ENCODE results near the gene STUM.
A peak's percentile ranks its signal among the peaks of the same experiment; 100 is the strongest.

STUM gene

DNA sequence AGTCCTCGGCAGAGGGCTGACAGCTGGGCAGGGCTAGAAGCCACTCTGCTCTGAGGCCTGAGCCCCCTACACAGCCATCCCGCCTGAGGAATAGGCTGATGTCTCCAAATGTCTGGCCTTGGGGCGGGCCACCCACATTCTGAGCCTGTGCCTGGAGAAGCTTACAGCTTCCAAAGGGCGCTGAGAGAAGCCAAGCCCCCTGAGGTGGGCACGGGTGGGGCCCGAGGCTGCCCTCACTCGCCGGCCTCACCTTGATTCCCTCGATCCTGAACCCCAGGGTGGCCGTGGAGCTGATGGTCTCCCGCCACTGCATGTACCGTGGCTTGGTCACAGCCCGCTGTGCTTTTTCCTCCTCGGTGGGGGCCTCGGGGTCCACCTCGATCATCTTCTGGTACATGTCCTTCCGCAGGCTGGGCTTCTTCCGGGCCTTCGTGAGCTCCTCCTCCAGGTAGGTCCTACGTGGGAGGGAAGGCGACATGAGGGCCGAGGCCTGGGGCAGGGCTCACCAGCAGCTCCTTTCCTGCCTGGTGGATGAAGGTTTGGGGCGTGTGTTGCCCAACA is 93.2 kb downstream of the STUM start:
- H3K9me3 ChIP-seq (ENCODE audit: insufficient read depth, low read length), result no peaks in the 10 kb centered on the region
- peaks cover 13% of the 10 kb centered on the region for H3F3A ChIP-seq (ENCODE audit: insufficient read depth)
- no peak overlapping the region for H3K9ac ChIP-seq (ENCODE audit: low read length)
- no peak overlapping the region for H3K4me3 ChIP-seq (ENCODE audit: insufficient read depth, low read length, poor library complexity, severe bottlenecking)
- no peak overlapping the region for H2AFZ ChIP-seq (ENCODE audit: low read depth, low read length, severe bottlenecking)
- H4K20me1 ChIP-seq (ENCODE audit: low read depth, low read length), result no peaks in the 10 kb centered on the region
- H3K79me2 ChIP-seq (ENCODE audit: insufficient read depth, low read length), result no peaks in the 10 kb centered on the region
- H3K4me2 ChIP-seq (ENCODE audit: low read depth, low read length, poor library complexity, severe bottlenecking), result no peak overlapping the region
- H3K27ac ChIP-seq (ENCODE audit: low read depth, low read length), result no peak overlapping the region
- H3K27me3 ChIP-seq (ENCODE audit: low read length), result no peaks in the 10 kb centered on the region
- no peak for TF ChIP-seq EZH2phosphoT487 (conservative IDR thresholded peaks at IDR 0.05; ENCODE audit: low read length)
- TF ChIP-seq, protein P1, sequence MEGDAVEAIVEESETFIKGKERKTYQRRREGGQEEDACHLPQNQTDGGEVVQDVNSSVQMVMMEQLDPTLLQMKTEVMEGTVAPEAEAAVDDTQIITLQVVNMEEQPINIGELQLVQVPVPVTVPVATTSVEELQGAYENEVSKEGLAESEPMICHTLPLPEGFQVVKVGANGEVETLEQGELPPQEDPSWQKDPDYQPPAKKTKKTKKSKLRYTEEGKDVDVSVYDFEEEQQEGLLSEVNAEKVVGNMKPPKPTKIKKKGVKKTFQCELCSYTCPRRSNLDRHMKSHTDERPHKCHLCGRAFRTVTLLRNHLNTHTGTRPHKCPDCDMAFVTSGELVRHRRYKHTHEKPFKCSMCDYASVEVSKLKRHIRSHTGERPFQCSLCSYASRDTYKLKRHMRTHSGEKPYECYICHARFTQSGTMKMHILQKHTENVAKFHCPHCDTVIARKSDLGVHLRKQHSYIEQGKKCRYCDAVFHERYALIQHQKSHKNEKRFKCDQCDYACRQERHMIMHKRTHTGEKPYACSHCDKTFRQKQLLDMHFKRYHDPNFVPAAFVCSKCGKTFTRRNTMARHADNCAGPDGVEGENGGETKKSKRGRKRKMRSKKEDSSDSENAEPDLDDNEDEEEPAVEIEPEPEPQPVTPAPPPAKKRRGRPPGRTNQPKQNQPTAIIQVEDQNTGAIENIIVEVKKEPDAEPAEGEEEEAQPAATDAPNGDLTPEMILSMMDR (IDR thresholded peaks at IDR 0.05; ENCODE audit: insufficient read depth, low read length, poor library complexity, severe bottlenecking), result no peak
- H3K36me3 ChIP-seq (ENCODE audit: low read length), result no peaks in the 10 kb centered on the region
- no peaks in the 10 kb centered on the region for H3K9me2 ChIP-seq (replicated peaks; ENCODE audit: insufficient read depth, low read length)

DNA sequence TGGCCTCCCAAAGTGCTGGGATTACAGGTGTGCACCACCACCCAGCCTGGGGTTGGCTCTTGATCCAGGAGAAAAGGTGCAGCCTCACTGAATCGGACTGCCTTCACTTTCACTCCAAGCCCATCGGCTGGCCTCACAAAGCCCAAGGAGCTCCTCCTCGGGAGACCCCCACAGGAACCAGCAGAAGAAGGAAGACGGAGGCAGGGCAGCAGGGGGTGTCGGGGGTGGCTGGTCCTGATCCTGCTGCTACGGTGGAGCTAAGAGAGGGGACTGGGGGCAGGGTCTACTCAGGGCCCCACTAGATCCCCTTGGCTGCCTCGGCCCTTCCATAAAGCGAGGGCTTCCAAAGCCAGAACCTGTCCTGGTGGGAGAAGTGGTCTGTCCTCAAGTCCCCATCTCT is 93.9 kb downstream of the STUM start:
- no peaks in the 10 kb centered on the region for H3K79me2 ChIP-seq (ENCODE audit: insufficient read depth, low read length)
- H3K4me3 ChIP-seq (ENCODE audit: insufficient read depth, low read length, poor library complexity, severe bottlenecking), result no peak overlapping the region
- H3K36me3 ChIP-seq (ENCODE audit: low read length), result no peaks in the 10 kb centered on the region
- no peak overlapping the region for H3K9ac ChIP-seq (ENCODE audit: low read length)
- H3K27ac ChIP-seq (ENCODE audit: low read depth, low read length), result peak overlapping the region; percentile 85; the same call in 1 of the 2 replicates
- H3K9me2 ChIP-seq (replicated peaks; ENCODE audit: insufficient read depth, low read length), result no peaks in the 10 kb centered on the region
- no peaks in the 10 kb centered on the region for H3K27me3 ChIP-seq (ENCODE audit: low read length)
- no peak overlapping the region for H2AFZ ChIP-seq (ENCODE audit: low read depth, low read length, severe bottlenecking)
- no peak overlapping the region for H3K4me2 ChIP-seq (ENCODE audit: low read depth, low read length, poor library complexity, severe bottlenecking)
- H4K20me1 ChIP-seq (ENCODE audit: low read depth, low read length), result no peaks in the 10 kb centered on the region
- no peaks in the 10 kb centered on the region for H3K9me3 ChIP-seq (ENCODE audit: insufficient read depth, low read length)
- H3F3A ChIP-seq (ENCODE audit: insufficient read depth), result peaks cover 13% of the 10 kb centered on the region
- TF ChIP-seq EZH2phosphoT487 (conservative IDR thresholded peaks at IDR 0.05; ENCODE audit: low read length), result no peak
- TF ChIP-seq, protein P1 (IDR thresholded peaks at IDR 0.05; ENCODE audit: insufficient read depth, low read length, poor library complexity, severe bottlenecking), result no peak

DNA sequence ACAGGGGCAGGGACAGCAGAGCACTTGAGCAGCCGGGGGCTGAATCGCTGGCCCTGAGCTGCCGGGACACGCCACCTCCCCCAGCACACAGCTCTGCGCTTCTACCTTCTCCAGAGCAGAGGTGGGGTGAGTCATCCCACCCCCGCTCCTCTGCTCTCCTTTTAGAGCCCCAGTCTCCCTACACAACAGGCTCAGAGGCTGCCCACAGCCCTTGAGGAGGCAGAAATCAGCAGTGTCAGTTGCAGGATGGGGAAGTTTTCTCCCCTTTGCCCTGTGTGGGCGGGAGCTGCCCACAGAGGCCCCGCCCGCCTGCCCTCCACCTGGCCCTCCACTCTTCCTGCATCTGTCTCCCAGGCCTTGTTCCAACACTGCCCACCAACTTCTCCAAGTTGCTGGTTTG is 94.6 kb downstream of the STUM start:
- Histone ChIP-seq H3K9ac (ENCODE audit: low read length) (peak overlapping the region; percentile 39; the same call in 1 of the 2 replicates), H3K27ac (ENCODE audit: low read depth, low read length) (peak overlapping the region; percentile 85), H3K36me3 (ENCODE audit: low read length) (no peaks in the 10 kb centered on the region), H3F3A (ENCODE audit: insufficient read depth) (peaks cover 13% of the 10 kb centered on the region), H3K9me3 (ENCODE audit: insufficient read depth, low read length) (no peaks in the 10 kb centered on the region), H4K20me1 (ENCODE audit: low read depth, low read length) (no peaks in the 10 kb centered on the region), H3K4me2 (ENCODE audit: low read depth, low read length, poor library complexity, severe bottlenecking) (peak overlapping the region; percentile 39), H3K79me2 (ENCODE audit: insufficient read depth, low read length) (no peaks in the 10 kb centered on the region), H3K27me3 (ENCODE audit: low read length) (no peaks in the 10 kb centered on the region), H3K9me2 (replicated peaks; ENCODE audit: insufficient read depth, low read length) (no peaks in the 10 kb centered on the region), H2AFZ (ENCODE audit: low read depth, low read length, severe bottlenecking) (no peak overlapping the region), H3K4me3 (ENCODE audit: insufficient read depth, low read length, poor library complexity, severe bottlenecking) (no peak overlapping the region)
- no peak for TF ChIP-seq EZH2phosphoT487 (conservative IDR thresholded peaks at IDR 0.05; ENCODE audit: low read length)
- TF ChIP-seq, protein P1 (IDR thresholded peaks at IDR 0.05; ENCODE audit: insufficient read depth, low read length, poor library complexity, severe bottlenecking), result no peak

Data from SU-DHL-6 (cell line).